ENCODE measurements around the gene GNAT1. TPM values are rescaled to one million over a fixed set of nuclear protein-coding genes. Genes with fewer than 3 reads are reported as not detected.

GNAT1 gene
- total and polyA plus RNA-seq, 2 of the 13 experiments (the other 11 are each of a cell fraction or from before 2014, with no cell fraction given) = 0.15 TPM; not detected in 1

DNA sequence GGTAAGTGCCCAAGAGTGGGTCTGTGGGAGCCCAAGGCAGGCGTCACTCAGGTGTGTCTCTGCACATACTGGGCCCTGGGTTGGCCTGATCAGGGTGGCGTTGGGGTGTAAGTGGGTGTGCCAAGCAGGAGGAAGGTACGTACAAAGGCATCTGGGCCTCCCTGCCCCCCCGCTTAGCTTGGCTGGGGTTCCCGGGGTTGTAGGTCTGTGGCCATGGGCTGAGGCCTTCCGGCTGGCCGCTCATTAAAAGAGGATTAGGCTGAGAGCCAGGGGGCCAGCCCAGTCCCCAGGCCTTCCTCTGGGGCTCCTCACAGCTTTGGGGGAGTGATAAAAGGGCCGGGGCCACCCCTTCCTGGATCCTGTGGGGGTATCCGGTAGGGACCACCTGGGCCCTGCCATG, 23.0 kb upstream of the GNAT1 start (continued):
- TF ChIP-seq, protein P1, sequence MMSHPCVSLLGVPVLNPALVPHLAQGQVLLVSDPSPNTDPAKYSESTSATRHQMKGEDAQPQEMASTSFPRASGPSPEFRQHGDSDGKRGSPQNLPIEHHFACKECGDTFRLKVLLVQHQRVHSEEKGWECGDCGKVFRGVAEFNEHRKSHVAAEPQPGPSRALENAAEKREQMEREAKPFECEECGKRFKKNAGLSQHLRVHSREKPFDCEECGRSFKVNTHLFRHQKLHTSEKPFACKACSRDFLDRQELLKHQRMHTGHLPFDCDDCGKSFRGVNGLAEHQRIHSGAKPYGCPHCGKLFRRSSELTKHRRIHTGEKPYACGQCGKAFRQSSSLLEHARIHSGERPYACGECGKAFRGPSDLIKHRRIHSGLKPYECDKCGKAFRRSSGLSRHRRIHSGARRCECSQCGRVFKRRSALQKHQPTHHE (CRISPR knock-in tag; IDR thresholded peaks at IDR 0.05; ENCODE audit: borderline replicate concordance) = no peak
- TF ChIP-seq KDM4B (CRISPR knock-in tag; IDR thresholded peaks at IDR 0.05) (no peak), FOXM1 (CRISPR knock-in tag; IDR thresholded peaks at IDR 0.05) (no peak)
- TF ChIP-seq, protein P2, sequence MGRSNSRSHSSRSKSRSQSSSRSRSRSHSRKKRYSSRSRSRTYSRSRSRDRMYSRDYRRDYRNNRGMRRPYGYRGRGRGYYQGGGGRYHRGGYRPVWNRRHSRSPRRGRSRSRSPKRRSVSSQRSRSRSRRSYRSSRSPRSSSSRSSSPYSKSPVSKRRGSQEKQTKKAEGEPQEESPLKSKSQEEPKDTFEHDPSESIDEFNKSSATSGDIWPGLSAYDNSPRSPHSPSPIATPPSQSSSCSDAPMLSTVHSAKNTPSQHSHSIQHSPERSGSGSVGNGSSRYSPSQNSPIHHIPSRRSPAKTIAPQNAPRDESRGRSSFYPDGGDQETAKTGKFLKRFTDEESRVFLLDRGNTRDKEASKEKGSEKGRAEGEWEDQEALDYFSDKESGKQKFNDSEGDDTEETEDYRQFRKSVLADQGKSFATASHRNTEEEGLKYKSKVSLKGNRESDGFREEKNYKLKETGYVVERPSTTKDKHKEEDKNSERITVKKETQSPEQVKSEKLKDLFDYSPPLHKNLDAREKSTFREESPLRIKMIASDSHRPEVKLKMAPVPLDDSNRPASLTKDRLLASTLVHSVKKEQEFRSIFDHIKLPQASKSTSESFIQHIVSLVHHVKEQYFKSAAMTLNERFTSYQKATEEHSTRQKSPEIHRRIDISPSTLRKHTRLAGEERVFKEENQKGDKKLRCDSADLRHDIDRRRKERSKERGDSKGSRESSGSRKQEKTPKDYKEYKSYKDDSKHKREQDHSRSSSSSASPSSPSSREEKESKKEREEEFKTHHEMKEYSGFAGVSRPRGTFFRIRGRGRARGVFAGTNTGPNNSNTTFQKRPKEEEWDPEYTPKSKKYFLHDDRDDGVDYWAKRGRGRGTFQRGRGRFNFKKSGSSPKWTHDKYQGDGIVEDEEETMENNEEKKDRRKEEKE (IDR thresholded peaks at IDR 0.05) = no peak
- TF ChIP-seq, protein P3, sequence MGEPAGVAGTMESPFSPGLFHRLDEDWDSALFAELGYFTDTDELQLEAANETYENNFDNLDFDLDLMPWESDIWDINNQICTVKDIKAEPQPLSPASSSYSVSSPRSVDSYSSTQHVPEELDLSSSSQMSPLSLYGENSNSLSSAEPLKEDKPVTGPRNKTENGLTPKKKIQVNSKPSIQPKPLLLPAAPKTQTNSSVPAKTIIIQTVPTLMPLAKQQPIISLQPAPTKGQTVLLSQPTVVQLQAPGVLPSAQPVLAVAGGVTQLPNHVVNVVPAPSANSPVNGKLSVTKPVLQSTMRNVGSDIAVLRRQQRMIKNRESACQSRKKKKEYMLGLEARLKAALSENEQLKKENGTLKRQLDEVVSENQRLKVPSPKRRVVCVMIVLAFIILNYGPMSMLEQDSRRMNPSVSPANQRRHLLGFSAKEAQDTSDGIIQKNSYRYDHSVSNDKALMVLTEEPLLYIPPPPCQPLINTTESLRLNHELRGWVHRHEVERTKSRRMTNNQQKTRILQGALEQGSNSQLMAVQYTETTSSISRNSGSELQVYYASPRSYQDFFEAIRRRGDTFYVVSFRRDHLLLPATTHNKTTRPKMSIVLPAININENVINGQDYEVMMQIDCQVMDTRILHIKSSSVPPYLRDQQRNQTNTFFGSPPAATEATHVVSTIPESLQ (CRISPR knock-in tag; conservative IDR thresholded peaks at IDR 0.05) = no peak
- TF ChIP-seq, protein P4, sequence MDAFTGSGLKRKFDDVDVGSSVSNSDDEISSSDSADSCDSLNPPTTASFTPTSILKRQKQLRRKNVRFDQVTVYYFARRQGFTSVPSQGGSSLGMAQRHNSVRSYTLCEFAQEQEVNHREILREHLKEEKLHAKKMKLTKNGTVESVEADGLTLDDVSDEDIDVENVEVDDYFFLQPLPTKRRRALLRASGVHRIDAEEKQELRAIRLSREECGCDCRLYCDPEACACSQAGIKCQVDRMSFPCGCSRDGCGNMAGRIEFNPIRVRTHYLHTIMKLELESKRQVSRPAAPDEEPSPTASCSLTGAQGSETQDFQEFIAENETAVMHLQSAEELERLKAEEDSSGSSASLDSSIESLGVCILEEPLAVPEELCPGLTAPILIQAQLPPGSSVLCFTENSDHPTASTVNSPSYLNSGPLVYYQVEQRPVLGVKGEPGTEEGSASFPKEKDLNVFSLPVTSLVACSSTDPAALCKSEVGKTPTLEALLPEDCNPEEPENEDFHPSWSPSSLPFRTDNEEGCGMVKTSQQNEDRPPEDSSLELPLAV (CRISPR knock-in tag; conservative IDR thresholded peaks at IDR 0.05; ENCODE audit: low read depth) = no peak
- TF ChIP-seq, protein P5, sequence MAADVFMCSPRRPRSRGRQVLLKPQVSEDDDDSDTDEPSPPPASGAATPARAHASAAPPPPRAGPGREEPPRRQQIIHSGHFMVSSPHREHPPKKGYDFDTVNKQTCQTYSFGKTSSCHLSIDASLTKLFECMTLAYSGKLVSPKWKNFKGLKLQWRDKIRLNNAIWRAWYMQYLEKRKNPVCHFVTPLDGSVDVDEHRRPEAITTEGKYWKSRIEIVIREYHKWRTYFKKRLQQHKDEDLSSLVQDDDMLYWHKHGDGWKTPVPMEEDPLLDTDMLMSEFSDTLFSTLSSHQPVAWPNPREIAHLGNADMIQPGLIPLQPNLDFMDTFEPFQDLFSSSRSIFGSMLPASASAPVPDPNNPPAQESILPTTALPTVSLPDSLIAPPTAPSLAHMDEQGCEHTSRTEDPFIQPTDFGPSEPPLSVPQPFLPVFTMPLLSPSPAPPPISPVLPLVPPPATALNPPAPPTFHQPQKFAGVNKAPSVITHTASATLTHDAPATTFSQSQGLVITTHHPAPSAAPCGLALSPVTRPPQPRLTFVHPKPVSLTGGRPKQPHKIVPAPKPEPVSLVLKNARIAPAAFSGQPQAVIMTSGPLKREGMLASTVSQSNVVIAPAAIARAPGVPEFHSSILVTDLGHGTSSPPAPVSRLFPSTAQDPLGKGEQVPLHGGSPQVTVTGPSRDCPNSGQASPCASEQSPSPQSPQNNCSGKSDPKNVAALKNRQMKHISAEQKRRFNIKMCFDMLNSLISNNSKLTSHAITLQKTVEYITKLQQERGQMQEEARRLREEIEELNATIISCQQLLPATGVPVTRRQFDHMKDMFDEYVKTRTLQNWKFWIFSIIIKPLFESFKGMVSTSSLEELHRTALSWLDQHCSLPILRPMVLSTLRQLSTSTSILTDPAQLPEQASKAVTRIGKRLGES (CRISPR knock-in tag; IDR thresholded peaks at IDR 0.05; ENCODE audit: borderline replicate concordance) = no peak
- TF ChIP-seq, protein P6, sequence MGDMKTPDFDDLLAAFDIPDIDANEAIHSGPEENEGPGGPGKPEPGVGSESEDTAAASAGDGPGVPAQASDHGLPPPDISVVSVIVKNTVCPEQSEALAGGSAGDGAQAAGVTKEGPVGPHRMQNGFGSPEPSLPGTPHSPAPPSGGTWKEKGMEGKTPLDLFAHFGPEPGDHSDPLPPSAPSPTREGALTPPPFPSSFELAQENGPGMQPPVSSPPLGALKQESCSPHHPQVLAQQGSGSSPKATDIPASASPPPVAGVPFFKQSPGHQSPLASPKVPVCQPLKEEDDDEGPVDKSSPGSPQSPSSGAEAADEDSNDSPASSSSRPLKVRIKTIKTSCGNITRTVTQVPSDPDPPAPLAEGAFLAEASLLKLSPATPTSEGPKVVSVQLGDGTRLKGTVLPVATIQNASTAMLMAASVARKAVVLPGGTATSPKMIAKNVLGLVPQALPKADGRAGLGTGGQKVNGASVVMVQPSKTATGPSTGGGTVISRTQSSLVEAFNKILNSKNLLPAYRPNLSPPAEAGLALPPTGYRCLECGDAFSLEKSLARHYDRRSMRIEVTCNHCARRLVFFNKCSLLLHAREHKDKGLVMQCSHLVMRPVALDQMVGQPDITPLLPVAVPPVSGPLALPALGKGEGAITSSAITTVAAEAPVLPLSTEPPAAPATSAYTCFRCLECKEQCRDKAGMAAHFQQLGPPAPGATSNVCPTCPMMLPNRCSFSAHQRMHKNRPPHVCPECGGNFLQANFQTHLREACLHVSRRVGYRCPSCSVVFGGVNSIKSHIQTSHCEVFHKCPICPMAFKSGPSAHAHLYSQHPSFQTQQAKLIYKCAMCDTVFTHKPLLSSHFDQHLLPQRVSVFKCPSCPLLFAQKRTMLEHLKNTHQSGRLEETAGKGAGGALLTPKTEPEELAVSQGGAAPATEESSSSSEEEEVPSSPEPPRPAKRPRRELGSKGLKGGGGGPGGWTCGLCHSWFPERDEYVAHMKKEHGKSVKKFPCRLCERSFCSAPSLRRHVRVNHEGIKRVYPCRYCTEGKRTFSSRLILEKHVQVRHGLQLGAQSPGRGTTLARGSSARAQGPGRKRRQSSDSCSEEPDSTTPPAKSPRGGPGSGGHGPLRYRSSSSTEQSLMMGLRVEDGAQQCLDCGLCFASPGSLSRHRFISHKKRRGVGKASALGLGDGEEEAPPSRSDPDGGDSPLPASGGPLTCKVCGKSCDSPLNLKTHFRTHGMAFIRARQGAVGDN (CRISPR knock-in tag; IDR thresholded peaks at IDR 0.05) = peak; percentile 26

Measured in HepG2 (cell line).